IMR-90 (cell line): ENCODE data around the gene ATP6V0E2.

Experiments used
- BHLHE40 ChIP-seq: fragments of 150-350 bp; IDR thresholded peaks from 2 replicates; pipeline ENCODE4 v1.6.1; 2016; ENCODE audit warnings: mild to moderate bottlenecking, low read depth, low read length
- CEBPB ChIP-seq: IDR thresholded peaks from 2 replicates; pipeline ENCODE4 v1.6.1; 2012; ENCODE audit warnings: low read depth, low read length, improper control_type of control experiment
- CHD1 ChIP-seq: IDR thresholded peaks from 2 replicates; pipeline ENCODE4 v1.6.1; 2012; ENCODE audit warnings: low read depth, low read length, improper control_type of control experiment
- CTCF ChIP-seq: conservative IDR thresholded peaks from 2 replicates; pipeline ENCODE4 v1.5.1; 2012; ENCODE audit warnings: mild to moderate bottlenecking, low read depth, low read length, improper control_type of control experiment
- ELK1 ChIP-seq: fragments of 150-350 bp; IDR thresholded peaks from 2 replicates; pipeline ENCODE4 v1.6.1; 2016; ENCODE audit warnings: low read depth, mild to moderate bottlenecking, low read length, moderate library complexity, borderline replicate concordance
- MAFK ChIP-seq: IDR thresholded peaks from 2 replicates; pipeline ENCODE4 v1.6.1; 2012; ENCODE audit warnings: low read depth, low read length, improper control_type of control experiment
- MXI1 ChIP-seq: IDR thresholded peaks from 2 replicates; pipeline ENCODE4 v1.6.1; 2012; ENCODE audit warnings: low read depth, mild to moderate bottlenecking, low read length, moderate library complexity, borderline replicate concordance
- NFE2L2 ChIP-seq: fragments of 150-350 bp; IDR thresholded peaks from 2 replicates; pipeline ENCODE4 v1.6.1; 2016; ENCODE audit warnings: low read depth, mild to moderate bottlenecking, low read length
- POLR2A ChIP-seq: IDR thresholded peaks from 2 replicates; pipeline ENCODE4 v1.6.1; 2012; ENCODE audit warnings: mild to moderate bottlenecking, low read depth, low read length
- RAD21 ChIP-seq: IDR thresholded peaks from 2 replicates; pipeline ENCODE4 v1.6.1; 2012; ENCODE audit warnings: low read length, improper control_type of control experiment
- RCOR1 ChIP-seq: IDR thresholded peaks from 2 replicates; pipeline ENCODE4 v1.6.1; 2012; ENCODE audit warnings: mild to moderate bottlenecking, low read length, improper control_type of control experiment; ENCODE audit not compliant: insufficient replicate concordance
- RFX5 ChIP-seq: IDR thresholded peaks from 2 replicates; pipeline ENCODE4 v1.8.0; 2012; ENCODE audit warnings: low read depth, mild to moderate bottlenecking, low read length, moderate library complexity
- SMC3 ChIP-seq: fragments of 150-350 bp; IDR thresholded peaks from 2 replicates; pipeline ENCODE4 v1.6.1; 2016; ENCODE audit warnings: low read depth, mild to moderate bottlenecking, antibody characterized with exemption, low read length, moderate library complexity
- USF2 ChIP-seq: fragments of 150-350 bp; IDR thresholded peaks from 2 replicates; pipeline ENCODE4 v1.6.1; 2017; ENCODE audit warnings: mild to moderate bottlenecking, antibody characterized with exemption, low read length, low read depth

- TF ChIP-seq CTCF (no peak), MAFK (no peak), POLR2A (no peak), CHD1 (no peak), RAD21 (no peak), CEBPB (no peak), SMC3 (no peak), RCOR1 (no peak), BHLHE40 (no peak), ELK1 (no peak), USF2 (no peak), NFE2L2 (no peak), MXI1 (no peak), RFX5 (no peak)
These were observed 45.1 kb upstream of the ATP6V0E2 start for GRCh38 chr7:149828357-149829309.
